Myocyte (in vitro differentiated cells): Measurements from ENCODE around the gene TTC16. TPM values are rescaled to one million over a fixed set of nuclear protein-coding genes. Genes with fewer than 3 reads are reported as not detected.

Experiments
- DNase-seq: peaks from one replicate; pipeline ENCODE4 v3.0.0-alpha.2; 2012; ENCODE audit warnings: low read depth
- total RNA-seq: library from RNA; depleted of rRNA; stranded (reverse); fragments of >200 nt; gene quantifications from 2 replicates; pipeline ENCODE4 v1.2.3, GENCODE V29; 2014

TTC16 gene
- total RNA-seq, 1 donor from 2014 or later: not detected

DNA sequence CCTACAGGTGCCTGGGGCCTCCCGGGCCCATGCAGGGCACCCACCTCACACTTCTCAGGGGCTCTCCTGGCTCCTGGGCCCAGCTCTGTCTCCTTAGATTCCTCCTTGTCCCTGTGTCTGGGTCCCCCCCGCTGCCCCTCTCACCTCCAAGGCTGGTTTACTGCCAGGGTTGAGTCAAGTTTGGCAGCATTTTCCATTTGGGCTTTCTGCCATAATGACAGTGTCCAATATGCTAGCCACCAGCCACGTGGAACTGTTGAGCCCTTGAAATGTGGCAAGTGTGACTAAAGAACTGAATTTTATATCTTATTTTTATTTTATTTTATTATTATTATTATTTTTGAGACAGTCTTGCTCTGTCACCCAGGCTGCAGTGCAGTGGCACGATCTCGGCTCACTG is 1.9 kb downstream of the TTC16 start:
- DNase-seq: no peak

GRCh38 chr9:127720031-127720864 is 4.4 kb downstream of the TTC16 start:
- no peak for DNase-seq

DNA sequence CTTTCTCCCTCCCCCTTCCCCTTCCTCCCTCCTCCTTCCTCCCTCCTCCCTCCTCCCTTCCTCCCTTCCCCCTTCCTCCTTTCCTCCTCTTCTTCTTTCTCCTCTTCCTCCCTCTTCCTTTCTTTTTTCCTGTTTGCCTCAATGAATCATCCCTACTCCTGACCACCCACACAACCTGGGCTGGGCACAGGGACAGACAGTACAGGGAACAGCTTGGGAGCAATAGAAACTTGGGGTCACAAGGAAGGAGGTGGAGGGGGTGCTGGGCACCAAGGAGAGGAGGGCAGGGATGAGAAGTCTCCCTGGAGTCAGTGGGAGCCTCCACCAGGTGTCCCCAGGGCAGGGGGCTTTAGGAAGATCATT is 5.0 kb downstream of the TTC16 start:
- no peak for DNase-seq

DNA sequence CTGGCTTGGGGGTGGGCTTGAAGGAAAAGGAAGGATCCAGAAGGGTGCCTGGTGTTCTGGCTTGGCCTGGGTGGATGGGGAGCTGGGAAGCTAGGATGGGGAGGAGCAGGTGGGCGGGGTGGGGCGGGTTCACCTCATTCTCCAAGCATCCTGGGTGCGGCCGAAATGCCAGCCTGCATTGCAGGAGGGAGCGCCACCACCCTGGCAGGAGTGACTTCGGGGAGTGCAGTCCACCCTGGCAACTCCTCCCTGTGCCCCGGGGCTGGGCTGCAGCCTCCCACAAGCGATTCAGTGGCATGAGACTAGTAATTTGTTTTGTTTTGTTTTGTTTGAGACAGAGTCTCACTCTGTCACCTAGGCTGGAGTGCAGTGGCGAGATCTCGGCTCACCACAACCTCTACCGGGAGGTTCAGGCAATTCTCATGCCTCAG is 5.5 kb downstream of the TTC16 start:
- no peak for DNase-seq

DNA sequence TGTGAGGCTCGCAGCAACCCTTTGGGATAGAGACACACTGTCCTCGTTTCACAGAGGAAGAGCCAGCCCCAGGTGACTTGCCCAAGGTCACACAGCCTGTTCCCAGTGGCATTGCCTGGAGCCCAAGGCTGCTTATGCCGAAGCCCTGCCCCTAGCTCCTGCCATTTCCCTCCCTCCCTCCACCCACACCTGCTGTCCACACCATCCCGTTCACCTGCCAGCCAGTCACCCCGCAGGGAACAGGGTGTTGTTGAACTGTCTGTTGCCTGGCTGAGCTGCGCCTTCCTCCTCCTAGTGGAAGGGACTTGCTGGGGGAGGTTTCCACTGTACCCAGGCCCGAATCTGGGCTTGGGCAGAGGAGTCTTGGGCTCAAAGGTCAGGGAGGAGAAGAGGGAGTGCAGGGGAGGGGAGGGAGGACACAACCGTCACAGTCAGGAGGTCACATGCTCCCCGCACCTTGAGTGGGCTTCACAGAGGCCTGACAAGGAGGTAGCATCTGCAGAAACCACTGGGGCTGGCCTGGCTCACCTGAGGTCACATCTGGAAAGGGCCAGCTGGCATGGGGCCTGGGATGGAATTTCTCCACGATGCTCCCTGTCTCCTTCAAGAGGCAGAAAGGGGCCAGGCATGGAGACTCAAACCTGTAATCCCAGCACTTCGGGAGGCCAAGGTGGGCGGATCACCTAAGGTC is 6.3 kb downstream of the TTC16 start:
- DNase-seq: no peak

DNA sequence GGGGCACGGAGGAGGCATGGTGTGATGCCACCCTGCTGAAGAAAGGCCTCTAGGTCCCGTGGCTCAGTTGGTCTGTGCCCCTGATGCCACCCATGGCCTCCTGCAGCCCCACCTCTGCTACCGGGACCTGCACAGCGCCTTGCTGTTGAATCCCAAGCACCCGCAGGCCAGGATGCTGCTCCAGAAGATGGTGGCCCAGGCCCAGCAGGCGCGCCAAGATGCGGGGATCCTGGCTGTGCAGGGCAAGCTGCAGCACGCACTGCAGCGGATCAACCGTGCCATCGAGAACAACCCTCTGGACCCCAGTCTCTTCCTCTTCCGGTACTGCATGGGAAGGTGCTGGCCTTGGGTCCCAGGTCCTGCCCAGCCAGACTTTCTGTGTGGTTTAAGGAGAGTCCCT is 7.1 kb downstream of the TTC16 start:
- DNase-seq: no peak

GRCh38 chr9:127723444-127723843 is 7.6 kb downstream of the TTC16 start:
- DNase-seq: peak; percentile 78

DNA sequence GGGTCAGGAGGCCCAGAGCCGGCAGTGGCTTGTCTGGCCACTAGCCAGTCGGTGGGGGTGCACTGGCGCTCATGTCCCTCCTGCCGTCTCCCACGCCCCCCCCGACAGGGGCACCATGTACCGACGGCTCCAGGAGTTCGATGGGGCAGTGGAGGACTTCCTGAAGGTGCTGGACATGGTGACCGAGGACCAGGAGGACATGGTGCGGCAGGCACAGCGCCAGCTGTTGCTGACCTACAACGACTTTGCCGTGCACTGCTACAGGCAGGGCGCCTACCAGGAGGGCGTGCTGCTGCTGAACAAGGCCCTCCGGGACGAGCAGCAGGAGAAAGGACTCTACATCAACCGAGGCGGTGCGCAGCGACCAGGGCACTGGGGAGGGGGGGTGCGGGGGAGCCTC is 8.1 kb downstream of the TTC16 start:
- no peak for DNase-seq

- no peak for DNase-seq
Observed at GRCh38 chr9:127726871-127727270, 11.0 kb downstream of the TTC16 start.

DNA sequence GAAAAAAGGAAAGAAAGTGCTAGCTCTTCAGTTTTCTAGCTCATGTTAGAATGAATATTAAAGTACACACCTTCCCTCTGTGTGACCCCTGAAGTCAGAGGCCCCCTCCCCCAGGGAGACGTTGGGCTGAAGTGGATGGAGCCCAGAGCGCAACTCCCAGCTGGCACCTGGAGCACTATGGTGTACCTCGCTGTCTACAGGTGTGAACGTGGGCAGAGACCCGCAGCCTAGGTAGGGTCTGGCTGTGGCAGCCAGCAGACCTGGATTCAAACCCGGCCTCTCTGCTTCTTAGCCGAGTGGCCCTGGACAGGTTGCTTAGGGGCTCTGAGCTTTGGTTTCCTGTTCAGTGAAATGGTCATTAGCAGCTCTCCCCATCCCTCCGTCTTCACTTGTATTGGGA is 12.9 kb downstream of the TTC16 start:
- DNase-seq: no peak

- no peak for DNase-seq
Observed at GRCh38 chr9:127729522-127730256, 13.8 kb downstream of the TTC16 start.

GRCh38 chr9:127730262-127730661 is 14.4 kb downstream of the TTC16 start:
- DNase-seq: no peak

GRCh38 chr9:127730799-127731410 is 15.0 kb downstream of the TTC16 start:
- DNase-seq: no peak

GRCh38 chr9:127731938-127732337 is 16.1 kb downstream of the TTC16 start:
- no peak for DNase-seq

DNA sequence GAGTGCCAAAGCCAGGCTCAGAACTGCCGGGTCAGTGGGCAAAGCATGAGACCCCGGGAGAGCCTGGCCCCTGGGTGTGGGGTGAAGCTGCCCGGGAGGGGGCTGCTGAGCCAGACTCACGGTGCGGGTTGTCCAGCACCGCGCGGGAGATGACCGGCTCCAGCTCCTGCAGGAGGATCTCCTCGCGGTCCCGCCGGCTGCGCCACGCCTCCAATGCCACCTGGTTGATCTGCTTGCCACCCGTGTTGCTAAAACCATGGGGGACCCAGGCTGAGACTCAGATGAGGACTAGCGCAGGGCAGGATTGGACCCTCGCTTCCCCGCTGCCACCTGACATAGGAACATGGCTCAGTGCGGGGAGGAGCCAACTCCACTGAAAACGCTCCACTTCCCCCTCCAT is 16.6 kb downstream of the TTC16 start:
- no peak for DNase-seq

DNA sequence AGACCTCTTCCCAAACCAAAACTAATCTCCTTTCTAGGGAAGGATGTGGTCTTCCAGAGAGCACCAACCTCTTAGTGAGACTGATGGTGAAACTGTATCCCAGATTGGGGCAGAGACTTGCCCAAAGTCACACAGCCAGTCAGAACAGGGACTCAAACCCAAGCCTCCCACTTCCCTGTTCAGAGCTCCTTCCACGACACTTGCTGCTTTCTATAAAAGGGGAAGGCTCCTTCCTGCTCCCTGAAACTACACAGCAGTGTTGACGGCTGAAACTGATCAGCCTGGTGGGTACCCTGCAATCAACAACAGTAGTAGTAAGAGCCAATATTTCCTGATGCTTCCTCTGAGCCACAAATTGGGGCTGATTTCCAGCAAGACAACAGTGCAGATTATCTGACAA is 17.7 kb downstream of the TTC16 start:
- DNase-seq: no peak

- DNase-seq: no peak
Observed at GRCh38 chr9:127734247-127734746, 18.4 kb downstream of the TTC16 start.

GRCh38 chr9:127734747-127735529 is 19.1 kb downstream of the TTC16 start, which contains the start of gene TOR2A:
Gene TOR2A (minus strand): TSS chr9:127735294. CDS start chr9:127735270, 24 bp downstream.
- peak; percentile 97 for DNase-seq

DNA sequence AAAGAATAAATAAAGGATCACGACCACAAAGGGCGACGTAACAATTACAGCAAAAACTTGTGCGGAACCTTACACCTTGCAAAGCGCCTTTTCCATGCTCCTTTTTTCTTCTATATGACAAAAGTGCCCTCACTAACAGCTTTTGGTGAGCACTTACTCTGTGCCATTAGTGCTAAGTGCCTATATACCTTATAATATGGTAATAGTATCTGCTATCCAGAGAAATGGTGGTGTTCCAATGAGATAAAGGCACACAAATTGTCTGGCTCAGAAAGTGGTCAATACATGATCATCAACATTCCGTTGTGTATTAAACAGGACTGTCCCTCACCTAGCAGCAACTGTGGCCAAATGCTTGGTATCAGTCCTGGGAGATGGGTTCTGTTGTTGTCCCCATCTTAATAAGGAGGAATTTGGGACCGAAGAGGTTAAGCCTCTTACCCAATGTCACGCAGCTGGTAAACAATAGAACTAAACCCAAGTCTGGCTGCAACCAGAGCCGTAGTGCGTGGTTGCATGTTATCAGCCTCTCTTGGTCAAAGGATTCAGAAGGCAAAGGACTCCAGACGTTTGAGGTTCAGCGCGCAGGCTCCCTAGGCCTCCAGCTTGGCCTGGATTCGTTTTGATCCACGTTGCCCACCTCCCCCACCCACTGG is 19.8 kb downstream of the TTC16 start:
- DNase-seq: no peak

GRCh38 chr9:127738666-127739065 is 22.8 kb downstream of the TTC16 start:
- no peak for DNase-seq
